IPS-20b (cell line): ENCODE measurements around the gene AQP6.

Experiments
- H3K27ac ChIP-seq: one replicate; pipeline ENCODE4 v1.5.1; 2013; ENCODE audit warnings: low read length
- H3K27me3 ChIP-seq: 2 replicates; pipeline ENCODE4 v1.6.1; 2013; ENCODE audit warnings: mild to moderate bottlenecking, low read length, inconsistent platforms; ENCODE audit not compliant: insufficient read depth
- H3K36me3 ChIP-seq: 2 replicates; pipeline ENCODE4 v1.6.1; 2013; ENCODE audit warnings: low read depth, mild to moderate bottlenecking, inconsistent platforms, low read length, moderate library complexity; ENCODE audit not compliant: insufficient read depth
- H3K4me1 ChIP-seq: 2 replicates; pipeline ENCODE4 v1.6.1; 2013; ENCODE audit warnings: mild to moderate bottlenecking, control low read depth, inconsistent platforms, low read length, moderate library complexity; ENCODE audit not compliant: insufficient read depth
- H3K4me3 ChIP-seq: 2 replicates; pipeline ENCODE4 v1.5.1; 2013; ENCODE audit warnings: mild to moderate bottlenecking, low read length, inconsistent platforms
- H3K9ac ChIP-seq: 2 replicates; pipeline ENCODE4 v1.6.1; 2013; ENCODE audit warnings: low read depth, mild to moderate bottlenecking, inconsistent platforms, low read length, moderate library complexity
- H3K9me3 ChIP-seq: 2 replicates; pipeline ENCODE4 v1.6.1; 2013; ENCODE audit warnings: mild to moderate bottlenecking, low read depth, low read length, inconsistent platforms; ENCODE audit not compliant: insufficient read depth

The AQP6 gene

DNA sequence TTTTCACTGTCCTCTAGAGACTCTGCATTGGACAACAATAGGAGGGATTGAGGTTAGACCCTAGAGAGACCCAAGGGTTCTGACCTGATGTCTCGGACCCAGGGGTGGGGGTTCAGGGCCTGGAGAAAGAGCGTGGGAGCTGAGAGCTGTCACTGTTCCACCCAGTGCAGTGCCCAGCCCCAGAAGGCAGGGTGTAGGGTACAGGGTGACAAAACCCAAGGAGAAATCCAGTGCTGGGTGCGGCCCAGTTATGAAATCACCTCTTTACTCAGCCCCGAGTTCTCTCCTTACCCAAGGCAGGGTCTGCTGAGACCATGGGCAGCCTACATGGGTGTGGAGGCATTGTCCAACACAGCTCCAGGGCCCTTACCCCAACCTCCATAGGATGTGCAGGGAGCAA, 19.6 kb upstream of the AQP6 start:
- Histone ChIP-seq H3K27me3 (peaks cover 40% of the 10 kb centered on the region), H3K4me3 (no peak overlapping the region), H3K9ac (no peak overlapping the region), H3K9me3 (no peaks in the 10 kb centered on the region), H3K36me3 (no peaks in the 10 kb centered on the region), H3K27ac (no peak overlapping the region), H3K4me1 (no peaks in the 10 kb centered on the region)

DNA sequence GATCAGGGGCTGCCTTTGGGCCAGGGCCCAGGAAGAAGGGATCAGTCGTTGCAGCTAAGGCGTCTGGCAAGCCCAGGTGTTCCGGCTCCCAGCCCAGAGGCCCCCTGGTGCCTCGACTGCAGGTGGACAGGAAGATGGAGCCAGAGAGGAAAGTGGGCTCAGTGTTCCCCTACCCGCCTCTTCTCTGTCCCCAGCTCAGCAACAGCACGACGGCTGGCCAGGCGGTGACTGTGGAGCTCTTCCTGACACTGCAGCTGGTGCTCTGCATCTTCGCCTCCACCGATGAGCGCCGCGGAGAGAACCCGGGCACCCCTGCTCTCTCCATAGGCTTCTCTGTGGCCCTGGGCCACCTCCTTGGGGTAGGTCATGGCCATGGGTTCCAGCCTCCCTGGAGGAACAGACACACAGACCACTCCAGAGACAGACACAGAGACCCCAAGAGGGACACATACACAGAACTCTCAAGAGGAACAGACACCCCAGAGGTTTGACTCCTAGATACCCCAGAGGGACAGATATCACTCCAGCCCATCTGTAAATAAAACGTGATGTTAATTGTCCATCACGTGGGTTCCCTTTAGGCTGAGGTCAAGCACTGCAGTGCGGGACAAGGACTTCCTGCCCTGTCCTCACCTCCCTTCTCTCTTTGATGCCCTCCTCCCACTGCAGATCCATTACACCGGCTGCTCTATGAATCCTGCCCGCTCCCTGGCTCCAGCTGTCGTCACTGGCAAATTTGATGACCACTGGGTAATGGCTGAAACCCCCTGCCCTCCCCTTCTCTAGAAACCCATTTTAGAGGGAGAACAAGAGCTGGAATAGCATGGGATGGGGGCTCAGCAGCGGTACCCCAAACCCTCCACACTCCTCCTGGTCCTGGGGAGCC, 18.5 kb upstream of the AQP6 start:
- H3K9me3 ChIP-seq, result no peaks in the 10 kb centered on the region
- peaks cover 3% of the 10 kb centered on the region for H3K4me1 ChIP-seq
- no peak overlapping the region for H3K9ac ChIP-seq
- H3K4me3 ChIP-seq, result no peak overlapping the region
- peaks cover 50% of the 10 kb centered on the region for H3K27me3 ChIP-seq
- H3K36me3 ChIP-seq, result no peaks in the 10 kb centered on the region
- H3K27ac ChIP-seq, result no peak overlapping the region

DNA sequence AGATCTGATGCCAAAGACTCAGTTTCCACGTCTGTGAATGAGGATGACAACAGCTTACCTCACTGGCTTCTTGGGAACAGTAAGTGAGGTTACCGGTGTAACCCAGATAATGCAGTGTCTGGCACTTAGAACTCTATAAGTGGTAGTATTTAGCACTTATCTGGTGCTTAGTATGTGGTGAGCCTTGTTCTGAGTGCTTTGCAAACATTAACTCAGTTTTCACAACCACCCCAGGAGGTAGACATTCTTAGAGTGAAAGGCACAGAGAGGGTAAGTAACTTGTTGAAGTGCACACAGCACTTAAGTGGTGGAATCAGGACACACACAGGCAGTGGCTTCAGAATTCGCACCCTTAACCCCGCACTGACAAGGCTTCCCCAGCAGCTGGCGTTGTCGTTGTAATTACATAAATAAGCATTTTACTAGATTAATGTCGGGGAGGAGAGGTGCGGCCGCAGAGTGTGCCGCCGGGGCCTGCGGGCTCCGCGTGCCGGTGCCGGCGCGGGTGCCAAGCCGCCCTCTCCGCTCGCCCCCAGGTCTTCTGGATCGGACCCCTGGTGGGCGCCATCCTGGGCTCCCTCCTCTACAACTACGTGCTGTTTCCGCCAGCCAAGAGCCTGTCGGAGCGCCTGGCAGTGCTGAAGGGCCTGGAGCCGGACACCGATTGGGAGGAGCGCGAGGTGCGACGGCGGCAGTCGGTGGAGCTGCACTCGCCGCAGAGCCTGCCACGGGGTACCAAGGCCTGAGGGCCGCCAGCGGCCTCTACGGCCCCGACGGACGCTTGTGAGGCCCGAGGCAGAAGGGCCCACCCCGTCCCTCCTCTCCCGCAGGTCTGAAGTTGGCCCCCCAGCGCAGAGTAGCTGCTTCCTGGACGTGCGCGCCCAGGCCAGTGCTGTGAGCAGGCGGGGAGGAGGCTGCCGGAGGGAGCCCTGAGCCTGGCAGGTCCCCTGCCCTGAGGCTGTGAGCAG, 17.6 kb upstream of the AQP6 start:
- Histone ChIP-seq H3K4me1 (peaks cover 12% of the 10 kb centered on the region), H3K27ac (no peak overlapping the region), H3K4me3 (no peak overlapping the region; the same call in 1 of the 2 replicates), H3K27me3 (peaks cover 60% of the 10 kb centered on the region), H3K36me3 (no peaks in the 10 kb centered on the region), H3K9ac (no peak overlapping the region), H3K9me3 (no peaks in the 10 kb centered on the region)

DNA sequence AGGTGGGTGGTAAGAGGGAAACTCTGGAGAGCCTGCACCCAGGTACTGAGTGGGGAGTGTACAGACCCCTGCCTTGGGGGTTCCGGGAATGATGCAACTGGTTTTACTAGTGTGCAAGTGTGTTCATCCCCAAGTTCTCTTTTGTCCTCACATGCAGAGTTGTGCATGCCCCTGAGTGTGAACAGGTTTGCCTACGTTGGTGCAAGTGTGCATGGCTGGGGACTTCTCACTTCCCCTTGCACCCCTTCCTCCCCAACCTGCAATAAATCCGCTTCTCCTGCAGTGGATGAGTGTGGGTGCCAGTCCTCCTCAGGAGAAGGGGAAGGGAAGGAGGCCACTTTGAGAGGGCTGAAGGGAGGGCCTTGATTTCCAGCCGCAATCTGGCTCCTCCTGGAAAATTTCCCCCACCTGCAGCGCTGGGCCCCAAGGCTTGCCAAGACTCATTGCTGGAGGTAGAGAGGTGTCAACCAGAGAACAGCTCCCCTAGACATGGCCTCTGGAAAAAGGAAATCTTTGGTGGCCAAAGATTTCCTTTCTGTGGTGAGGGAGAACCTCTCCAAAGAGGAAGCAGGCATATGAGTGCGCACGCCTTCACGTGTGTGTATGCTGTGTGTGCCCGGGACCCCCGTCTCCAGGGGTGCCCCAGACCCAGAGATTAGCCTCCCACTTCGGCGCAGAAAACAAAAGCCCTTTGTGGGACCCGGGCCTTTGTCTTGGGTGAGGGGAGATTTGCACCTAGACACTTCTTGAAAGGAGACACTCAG, 16.7 kb upstream of the AQP6 start:
- no peak overlapping the region for H3K9ac ChIP-seq
- peaks cover 69% of the 10 kb centered on the region for H3K27me3 ChIP-seq
- no peak overlapping the region for H3K27ac ChIP-seq
- no peaks in the 10 kb centered on the region for H3K9me3 ChIP-seq
- no peaks in the 10 kb centered on the region for H3K36me3 ChIP-seq
- H3K4me3 ChIP-seq, result no peak overlapping the region
- peaks cover 18% of the 10 kb centered on the region for H3K4me1 ChIP-seq

DNA sequence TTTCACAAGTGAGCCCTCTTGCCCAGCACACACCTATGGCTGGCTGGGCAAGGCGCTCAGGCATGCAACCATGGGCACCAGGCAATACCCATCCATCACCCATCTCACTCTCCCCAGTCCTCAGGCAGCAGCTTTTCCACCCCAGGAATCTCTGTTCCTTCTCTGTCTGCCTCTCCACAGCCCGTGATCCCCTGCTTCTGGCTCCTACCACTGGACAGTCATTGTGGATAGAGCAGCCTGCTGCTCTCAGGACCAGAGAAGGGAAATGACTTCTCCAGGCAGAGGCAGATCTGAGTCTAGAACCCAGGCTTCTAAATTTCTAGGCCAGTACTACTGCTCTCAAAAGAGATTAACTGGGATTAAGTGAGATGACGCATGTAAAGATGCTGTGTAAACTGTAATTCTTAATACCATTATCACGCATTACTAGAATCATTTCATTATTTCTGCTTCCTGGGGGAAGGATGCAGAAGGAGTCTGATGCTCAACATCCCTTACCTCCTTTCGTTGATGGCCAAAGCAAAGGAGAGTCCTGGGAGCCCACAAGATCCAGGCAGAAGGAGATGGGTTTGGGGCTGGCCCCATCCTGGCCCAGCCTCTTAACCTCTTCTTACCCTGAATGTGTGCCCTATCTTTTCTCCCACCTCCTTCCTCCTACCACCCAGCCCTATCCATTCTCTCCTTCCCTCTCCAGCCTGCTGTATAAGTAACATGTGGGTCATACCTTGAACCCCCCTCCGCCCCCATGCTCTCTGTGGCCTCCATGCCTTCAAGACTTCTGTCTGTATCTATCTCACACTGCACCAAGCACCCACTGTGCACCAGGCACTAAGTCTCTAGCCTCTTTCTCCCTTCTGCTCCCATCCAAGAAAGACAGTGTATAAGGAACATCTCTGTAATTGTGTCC, 15.8 kb upstream of the AQP6 start:
- Histone ChIP-seq H3K4me1 (peaks cover 18% of the 10 kb centered on the region), H3K4me3 (no peak overlapping the region), H3K9me3 (no peaks in the 10 kb centered on the region), H3K27me3 (peaks cover 75% of the 10 kb centered on the region), H3K36me3 (no peaks in the 10 kb centered on the region), H3K27ac (no peak overlapping the region), H3K9ac (no peak overlapping the region)

DNA sequence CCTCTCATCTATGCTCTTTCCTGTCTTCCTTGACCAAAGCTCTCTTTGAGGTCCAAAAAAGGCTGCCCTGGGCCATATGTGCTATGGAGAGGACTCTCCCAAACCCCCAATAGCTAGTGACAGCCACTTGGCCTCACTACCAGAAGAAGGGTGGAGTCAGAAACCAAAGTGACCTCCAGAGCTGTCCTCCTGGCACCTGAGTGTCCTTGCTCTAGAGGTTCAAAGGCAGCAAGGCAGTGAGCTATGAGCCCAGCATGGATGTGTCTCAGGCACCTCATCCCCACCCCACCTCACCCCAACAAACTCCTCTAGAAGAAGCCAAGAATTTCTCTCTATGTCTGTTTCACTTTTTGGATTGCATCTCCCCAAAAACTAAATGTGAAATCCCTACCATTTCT, 15.2 kb upstream of the AQP6 start:
- Histone ChIP-seq H3K9me3 (no peaks in the 10 kb centered on the region), H3K36me3 (no peaks in the 10 kb centered on the region), H3K4me3 (no peak overlapping the region), H3K4me1 (peaks cover 18% of the 10 kb centered on the region), H3K27ac (no peak overlapping the region), H3K27me3 (peaks cover 81% of the 10 kb centered on the region), H3K9ac (no peak overlapping the region)

DNA sequence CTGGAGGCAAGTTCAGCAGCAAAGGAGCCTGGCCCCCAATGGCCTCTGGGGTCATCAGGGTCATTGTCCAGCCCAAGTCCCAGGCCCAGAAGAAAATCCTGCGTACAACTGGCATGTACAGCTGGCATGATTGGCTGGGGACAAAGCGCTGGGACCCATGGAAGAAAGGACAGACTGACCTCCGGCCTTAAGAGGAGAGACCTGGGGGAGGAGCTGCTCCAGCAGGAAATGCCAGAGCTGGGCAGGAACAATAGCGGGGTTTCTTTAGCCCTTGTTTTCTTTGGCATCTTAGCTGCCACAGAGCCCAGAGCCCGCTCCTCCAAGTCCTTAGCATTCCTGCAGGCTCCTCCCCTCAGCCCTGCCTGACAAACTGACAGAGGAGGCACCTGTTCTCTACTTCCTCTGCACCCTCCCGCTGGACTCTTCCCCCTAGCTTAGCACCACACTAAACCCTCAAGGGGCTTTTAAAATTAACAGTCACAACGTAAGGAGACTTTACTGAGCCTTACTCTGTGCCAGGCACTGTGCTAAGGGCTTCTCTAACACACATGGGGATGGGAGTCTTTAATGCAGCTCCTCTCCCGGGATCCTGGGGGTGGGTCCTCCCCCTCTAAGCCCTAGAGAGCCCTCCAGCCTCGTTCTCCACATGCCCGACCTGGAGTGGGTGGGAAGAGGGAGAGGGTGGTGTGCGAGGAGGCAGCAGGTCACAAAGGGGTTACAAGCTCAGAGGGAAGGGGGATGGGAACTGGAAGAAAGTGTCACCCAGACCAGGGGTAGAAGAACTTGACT, 12.9 kb upstream of the AQP6 start:
- no peak overlapping the region for H3K27ac ChIP-seq
- no peaks in the 10 kb centered on the region for H3K9me3 ChIP-seq
- H3K27me3 ChIP-seq, result peaks cover 97% of the 10 kb centered on the region
- H3K4me1 ChIP-seq, result peaks cover 18% of the 10 kb centered on the region
- H3K36me3 ChIP-seq, result no peaks in the 10 kb centered on the region
- H3K9ac ChIP-seq, result no peak overlapping the region; the same call in 1 of the 2 replicates
- peak overlapping the region; percentile 58; the same call in 1 of the 2 replicates for H3K4me3 ChIP-seq

DNA sequence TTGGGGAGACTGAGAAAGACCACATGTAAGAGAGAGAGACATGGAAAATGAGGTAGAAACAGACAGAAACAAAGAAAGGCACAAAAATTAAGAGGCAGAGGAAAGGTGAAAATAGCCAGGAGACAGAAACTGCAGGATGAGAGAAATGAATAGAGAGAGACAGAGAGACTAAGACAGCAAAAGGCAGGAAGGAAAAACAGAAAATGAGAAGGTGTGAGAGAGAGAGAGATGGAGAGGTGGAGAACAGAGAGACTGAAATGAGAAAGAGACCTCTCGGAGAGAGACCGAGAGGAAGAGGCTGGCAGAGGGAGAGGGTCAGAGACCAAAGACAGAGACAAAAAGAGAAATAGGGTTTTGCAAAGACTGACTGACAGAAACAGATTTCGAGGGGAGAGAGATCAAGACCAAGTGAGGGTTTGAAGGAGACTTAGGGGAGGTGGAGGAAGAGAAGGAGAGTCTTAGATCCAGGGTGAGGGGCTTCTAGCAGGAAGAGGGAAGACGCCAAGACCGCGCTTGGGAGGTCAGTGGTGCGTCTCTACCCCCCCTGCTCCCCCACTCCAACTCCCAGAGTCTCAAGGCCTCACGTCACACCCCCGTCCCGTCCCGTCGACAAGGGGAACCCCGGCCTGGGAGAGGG, 12.2 kb upstream of the AQP6 start:
- Histone ChIP-seq H3K27ac (no peak overlapping the region), H3K9ac (no peak overlapping the region), H3K9me3 (no peaks in the 10 kb centered on the region), H3K4me3 (peak overlapping the region; percentile 58; the same call in 1 of the 2 replicates), H3K36me3 (no peaks in the 10 kb centered on the region), H3K4me1 (peaks cover 18% of the 10 kb centered on the region), H3K27me3 (peaks cover 97% of the 10 kb centered on the region)

DNA sequence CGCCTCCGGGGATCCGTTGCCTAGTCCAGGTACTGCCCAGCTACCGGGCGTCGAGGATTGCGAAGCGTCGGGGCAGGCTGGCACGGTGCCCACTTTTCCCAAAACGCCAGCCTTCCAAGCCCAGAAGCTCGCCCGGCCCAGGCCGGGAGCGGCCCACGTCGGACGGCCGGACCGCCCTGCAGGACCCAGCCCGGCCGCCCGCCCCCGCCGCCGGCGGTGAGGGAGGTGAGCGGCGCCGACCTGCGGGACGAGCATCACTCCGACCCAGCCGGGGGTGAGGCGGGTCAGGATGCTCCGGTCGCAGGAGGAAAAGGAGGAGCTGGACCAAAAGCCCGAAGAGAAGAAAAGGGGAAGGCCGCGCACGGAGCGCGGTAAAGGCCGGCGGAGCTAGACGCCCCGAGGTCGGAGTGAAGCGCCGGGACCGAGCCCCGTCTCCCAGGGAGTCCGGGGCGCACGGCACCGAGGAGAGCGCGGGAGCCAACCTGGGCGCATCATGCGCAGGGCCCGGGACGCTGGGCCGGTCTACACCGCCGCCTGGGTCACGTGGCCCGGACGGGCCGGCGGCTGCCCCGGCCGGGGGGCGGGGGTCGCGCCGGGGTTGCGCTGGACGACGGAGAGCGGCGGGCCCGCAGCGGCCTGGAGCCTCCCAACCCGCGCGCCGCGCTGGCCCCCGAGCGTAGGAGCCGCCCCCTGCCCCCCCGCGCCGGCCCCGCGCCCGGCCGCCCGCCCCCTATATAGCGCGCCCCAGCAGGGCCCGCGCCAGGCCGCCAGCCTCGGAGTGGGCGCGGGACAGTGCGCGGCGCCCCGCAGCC, 11.4 kb upstream of the AQP6 start, which contains the start of gene AQP5:
AQP5 (plus strand) TSS at position 762 of the 812 bp plus-strand sequence. CDS start 146 bp downstream, outside the sequence.
- Histone ChIP-seq H3K9me3 (no peaks in the 10 kb centered on the region), H3K4me3 (peak within 1 kb of the TSS; percentile 58; the same call in 1 of the 2 replicates), H3K27ac (no peak within 1 kb of the TSS), H3K4me1 (peaks cover 18% of the 10 kb centered on the region), H3K36me3 (no peaks in the 10 kb centered on the region), H3K9ac (no peak within 1 kb of the TSS), H3K27me3 (peaks cover 97% of the 10 kb centered on the region)
